Pancreas (tissue), 10 donors: Measurements from ENCODE around the gene RPE. TPM values are rescaled to one million over a fixed set of nuclear protein-coding genes. Genes with fewer than 3 reads are reported as not detected.

Experiments used
- ATAC-seq, 4 donors: fragments of 200-7000 bp; cut with Tn5 transposase; one replicate each; pipeline versions ENCODE4 v1.8.0 to v1.9.1; 2020; ENCODE audit warnings: mild to moderate bottlenecking in 4 of 4, moderate library complexity in 4 of 4
- DNase-seq, 6 donors: peaks; one replicate each; pipeline ENCODE4 v3.0.0-alpha.2; 2020
- FAIRE-seq: peaks from 2 replicates; lab custom pipeline; 2012; peaks lifted over from hg19 to GRCh38; lab: Jason Lieb, UNC
- H3K27ac ChIP-seq, 4 donors: fragments of 200-600 bp; sonication (generic); 1 replicate in 3 of 4; 2 replicates in 1 of 4; pipeline versions ENCODE4 v1.5.0 to v1.8.0; 2020
- H3K27me3 ChIP-seq, 4 donors: fragments of 200-600 bp; one replicate each; pipeline ENCODE4 v1.8.0; 2021
- H3K36me3 ChIP-seq, 3 donors: fragments of 200-600 bp; sonication (generic) in 1 of 3; one replicate each; pipeline versions ENCODE4 v1.5.0 to v1.8.0; 2020 to 2021
- H3K4me1 ChIP-seq, 3 donors: fragments of 200-600 bp; one replicate each; pipeline ENCODE4 v1.8.0; 2021
- H3K4me3 ChIP-seq, 4 donors: fragments of 200-600 bp; sonication (generic) in 2 of 4; one replicate each; pipeline versions ENCODE4 v1.5.0 to v1.8.0; 2020 to 2021
- H3K9me3 ChIP-seq, 4 donors: fragments of 200-600 bp; one replicate each; pipeline ENCODE4 v1.8.0; 2021
- WGBS, 2 donors: extraction: QIAGEN DNeasy Blood & Tissue Kit; methylation state at CpG; one replicate each; pipeline ENCODE4 v1.1.7; 2013; 5-methylcytosine and 5-hydroxymethylcytosine counted together
- intact Hi-C, 3 donors: fragments of 100-400 bp; cut with DNase I; formaldehyde crosslinking; loops; one replicate each; pipeline versions ENCODE4 v1.11.1 to v1.14.2; 2022
- polyA plus RNA-seq, 2 donors: library from polyadenylated mRNA; stranded (reverse); fragments of 200-250 nt; gene quantifications; one replicate each; pipeline ENCODE4 v1.2.3, GENCODE V29; 2013
- total RNA-seq, 6 donors: library from RNA; stranded (reverse); fragmentation: NEBNext Ultra II Directional in 4 of 6; extraction: Animal tissue kit (Norgen Biotek cat#: 25700) in 4 of 6; gene quantifications; one replicate each; pipeline versions ENCODE4 v1.2.1 to v1.2.4, GENCODE V29; 2021 to 2023
- TF ChIP-seq, protein P1 (sequence below), 4 donors: fragments of 200-600 bp; sonication (generic) in 3 of 4; IDR thresholded peaks; one replicate each; pipeline versions ENCODE4 v1.5.0 to v1.8.0; 2021; ENCODE audit warnings: antibody characterized with exemption in 4 of 4
- donor health status: healthy with polysubstance abuse.
- donor health status: DM: no; HTN: no; CAD: no; lungs with moderate emphysema.
- donor health status: DM: no; HTN: no; CAD: no.
- donor health status: control.
- donor health status: control.
- donor health status: Bipolar disorder and iron deficiency.
- donor health status: DM: yes; HTN: yes; CAD: no.
- donor health status: DM: no; HTN: no; CAD: no.
- donor health status: DM: no; HTN: no; CAD: no.
- donor health status: DM: yes; HTN: yes; CAD: no.

RPE gene
- total and polyA plus RNA-seq, 8 donors: 6.9 to 30.2 (median 12.1) TPM

DNA sequence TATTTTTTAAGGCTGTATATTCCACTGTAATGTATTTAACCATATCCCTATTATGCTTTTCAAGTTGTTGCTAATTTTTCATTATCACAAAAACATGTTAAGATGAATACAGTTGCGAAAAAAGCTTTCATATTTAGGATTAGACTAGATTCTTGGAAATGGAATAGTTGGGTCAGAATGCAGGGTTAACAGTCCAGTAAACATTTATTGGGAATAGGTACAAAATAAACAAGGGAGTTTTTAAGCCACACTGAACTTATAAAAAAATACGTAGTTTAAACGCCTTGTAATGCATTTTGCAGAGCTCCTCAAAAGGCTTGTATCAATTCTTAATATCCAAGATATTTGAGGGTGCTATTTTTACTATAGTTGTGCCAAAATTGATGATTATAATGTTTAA is 35.6 kb downstream of the RPE start:
- Histone ChIP-seq H3K27me3 (no peaks in the 10 kb centered on the region), H3K4me1 (no peaks in the 10 kb centered on the region), H3K36me3 (no peaks in the 10 kb centered on the region), H3K27ac (no peak overlapping the region), H3K4me3 (no peak overlapping the region), H3K9me3 (no peaks in the 10 kb centered on the region)
- ATAC-seq (no peak), DNase-seq (no peak), FAIRE-seq (no peak)
- TF ChIP-seq, protein P1, sequence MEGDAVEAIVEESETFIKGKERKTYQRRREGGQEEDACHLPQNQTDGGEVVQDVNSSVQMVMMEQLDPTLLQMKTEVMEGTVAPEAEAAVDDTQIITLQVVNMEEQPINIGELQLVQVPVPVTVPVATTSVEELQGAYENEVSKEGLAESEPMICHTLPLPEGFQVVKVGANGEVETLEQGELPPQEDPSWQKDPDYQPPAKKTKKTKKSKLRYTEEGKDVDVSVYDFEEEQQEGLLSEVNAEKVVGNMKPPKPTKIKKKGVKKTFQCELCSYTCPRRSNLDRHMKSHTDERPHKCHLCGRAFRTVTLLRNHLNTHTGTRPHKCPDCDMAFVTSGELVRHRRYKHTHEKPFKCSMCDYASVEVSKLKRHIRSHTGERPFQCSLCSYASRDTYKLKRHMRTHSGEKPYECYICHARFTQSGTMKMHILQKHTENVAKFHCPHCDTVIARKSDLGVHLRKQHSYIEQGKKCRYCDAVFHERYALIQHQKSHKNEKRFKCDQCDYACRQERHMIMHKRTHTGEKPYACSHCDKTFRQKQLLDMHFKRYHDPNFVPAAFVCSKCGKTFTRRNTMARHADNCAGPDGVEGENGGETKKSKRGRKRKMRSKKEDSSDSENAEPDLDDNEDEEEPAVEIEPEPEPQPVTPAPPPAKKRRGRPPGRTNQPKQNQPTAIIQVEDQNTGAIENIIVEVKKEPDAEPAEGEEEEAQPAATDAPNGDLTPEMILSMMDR (IDR thresholded peaks at IDR 0.05): no peak
- WGBS, 2 donors: 61 to 64% methylated on average over 3 of the region's 3 CpGs
- intact Hi-C loops: no loop called here

DNA sequence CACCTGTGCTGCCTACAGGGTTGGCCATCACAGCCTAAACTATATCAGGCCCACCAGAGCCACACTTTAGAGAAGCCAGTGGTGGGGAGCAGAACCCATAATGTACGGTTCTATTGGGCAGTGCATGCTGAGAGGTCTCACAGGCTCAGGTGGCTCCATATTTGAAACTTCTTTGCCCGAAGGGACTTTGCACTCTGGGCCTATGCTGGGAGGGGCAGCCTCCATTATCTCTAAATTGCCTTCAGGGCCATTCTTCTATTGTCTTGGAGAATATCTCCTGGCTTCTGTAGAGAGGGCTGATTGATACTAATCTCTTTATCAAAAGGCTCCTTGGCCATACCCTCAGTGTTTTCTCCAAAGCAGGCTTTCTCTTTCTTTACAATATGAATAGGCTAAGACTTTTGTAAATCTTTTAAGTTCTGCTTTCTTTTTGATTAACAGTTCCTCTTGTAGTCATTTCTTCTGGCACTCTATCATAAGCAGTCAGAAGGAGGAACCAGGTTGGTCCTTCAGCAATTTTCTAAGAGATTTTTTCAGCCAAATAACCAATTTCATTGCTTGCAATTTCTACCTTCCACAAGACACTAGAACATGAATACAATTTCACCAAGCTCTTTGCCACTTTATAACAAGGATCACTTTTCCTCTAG is 44.5 kb downstream of the RPE start:
- ATAC-seq (no peak), FAIRE-seq (no peak), DNase-seq (no peak)
- Histone ChIP-seq H3K4me1 (no peaks in the 10 kb centered on the region), H3K4me3 (no peak overlapping the region), H3K9me3 (no peaks in the 10 kb centered on the region), H3K36me3 (peaks cover 0 to 7% (median 0%) of the 10 kb centered on the region in 3 donors), H3K27me3 (no peaks in the 10 kb centered on the region), H3K27ac (no peak overlapping the region)
- WGBS, 2 donors: 93 to 100% methylated on average over 2 of the region's 2 CpGs
- intact Hi-C loops: no loop called here
- TF ChIP-seq, protein P1 (IDR thresholded peaks at IDR 0.05): no peak

DNA sequence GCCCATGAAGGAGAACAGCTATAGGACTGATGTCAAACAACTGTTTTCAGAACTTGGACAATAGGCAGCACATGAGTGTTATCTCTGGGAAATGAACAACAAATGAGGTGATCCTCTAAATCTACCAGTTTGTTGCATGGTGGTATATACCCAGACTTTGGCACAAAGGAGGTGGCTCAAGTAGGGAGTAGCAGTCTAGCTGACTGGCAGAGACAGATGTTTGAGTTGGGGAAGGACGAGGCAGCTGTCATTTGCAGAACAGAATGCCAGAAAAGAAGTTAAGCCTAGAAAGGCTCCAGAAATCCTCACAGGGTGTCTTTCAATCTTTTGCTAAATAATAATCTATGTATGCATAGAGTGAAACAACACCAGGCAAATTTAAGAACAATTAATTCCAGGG is 47.4 kb downstream of the RPE start:
- Histone ChIP-seq H3K36me3 (peaks cover 0 to 3% (median 0%) of the 10 kb centered on the region in 3 donors), H3K4me3 (no peak overlapping the region), H3K4me1 (no peaks in the 10 kb centered on the region), H3K27me3 (no peaks in the 10 kb centered on the region), H3K9me3 (no peaks in the 10 kb centered on the region), H3K27ac (no peak overlapping the region)
- FAIRE-seq (no peak), ATAC-seq (no peak), DNase-seq (no peak)
- WGBS, 2 donors: 79 to 87% methylated on average over 1 of the region's 1 CpG
- TF ChIP-seq, protein P1 (IDR thresholded peaks at IDR 0.05): no peak
- intact Hi-C loops: no loop called here

DNA sequence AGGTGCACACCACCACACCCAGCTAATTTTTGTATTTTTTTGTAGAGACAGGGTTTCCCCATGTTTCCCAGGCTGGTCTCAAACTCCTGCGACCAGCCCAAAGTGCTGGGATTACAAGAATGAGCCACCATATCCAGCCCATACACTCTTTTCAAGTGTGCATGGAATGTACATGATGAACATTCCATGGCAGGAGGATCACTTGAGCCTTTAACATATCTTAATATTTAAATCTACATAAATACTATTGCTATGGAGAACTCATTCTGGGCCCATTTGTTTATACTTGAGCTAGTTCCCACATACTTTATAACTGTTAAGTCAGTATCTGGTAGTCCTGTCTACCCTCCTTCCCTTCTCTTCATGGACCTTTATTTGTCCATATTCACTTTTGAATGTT is 48.4 kb downstream of the RPE start:
- H3K4me1 ChIP-seq: no peaks in the 10 kb centered on the region
- 97 to 100% methylated on average over 1 of the region's 1 CpG for WGBS, 2 donors
- H3K27ac ChIP-seq: no peak overlapping the region
- TF ChIP-seq, protein P1 (IDR thresholded peaks at IDR 0.05): no peak
- ATAC-seq: no peak
- H3K9me3 ChIP-seq: no peaks in the 10 kb centered on the region
- H3K27me3 ChIP-seq: no peaks in the 10 kb centered on the region
- H3K4me3 ChIP-seq: no peak overlapping the region
- no peak for DNase-seq
- FAIRE-seq: no peak
- intact Hi-C loops: no loop called here
- H3K36me3 ChIP-seq: no peaks in the 10 kb centered on the region

DNA sequence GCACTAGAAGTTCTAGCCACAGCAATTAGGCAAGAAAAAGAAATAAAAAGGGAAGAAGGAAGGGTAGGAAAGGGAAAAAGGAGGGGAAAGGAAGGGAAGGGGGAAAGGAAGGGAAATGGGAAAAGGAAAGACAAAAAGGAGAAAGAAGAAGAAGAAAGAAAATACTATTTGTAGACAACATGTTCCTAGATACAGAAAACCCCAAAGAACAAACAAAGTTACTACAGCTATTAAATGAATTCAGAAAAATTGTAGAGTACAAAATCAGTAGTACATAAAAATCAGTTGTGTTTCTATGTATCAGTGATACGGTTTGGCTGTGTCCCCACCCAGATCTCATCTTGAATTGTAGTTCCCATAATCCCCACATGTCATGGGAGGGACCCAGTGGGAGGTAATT is 52.3 kb downstream of the RPE start:
- H3K9me3 ChIP-seq: no peaks in the 10 kb centered on the region
- H3K4me1 ChIP-seq: no peaks in the 10 kb centered on the region
- H3K27ac ChIP-seq: no peak overlapping the region
- H3K4me3 ChIP-seq: no peak overlapping the region
- DNase-seq (no peak), ATAC-seq (no peak), FAIRE-seq (no peak)
- no peaks in the 10 kb centered on the region for H3K27me3 ChIP-seq
- 95 to 96% methylated on average over 1 of the region's 1 CpG for WGBS, 2 donors
- intact Hi-C loops: no loop called here
- H3K36me3 ChIP-seq: no peaks in the 10 kb centered on the region
- TF ChIP-seq, protein P1 (IDR thresholded peaks at IDR 0.05): no peak
